Measurements from ENCODE around the gene ZWILCH. TPM values are rescaled to one million over a fixed set of nuclear protein-coding genes. Genes with fewer than 3 reads are reported as not detected.

Gene ZWILCH
- total and polyA plus RNA-seq, 2 experiments from 2014 or later = 51.0 to 64.1 TPM

- no peaks in the 10 kb centered on the region for H3K9me3 Mint-ChIP-seq
- ATAC-seq (no peak), DNase-seq (ENCODE audit: low spot score) (no peak)
- Histone ChIP-seq H3K4me2 (no peak overlapping the region), H3K9me2 (ENCODE audit: insufficient read depth) (no peaks in the 10 kb centered on the region), H2AFZ (no peak overlapping the region), H3K36me3 (ENCODE audit: insufficient read depth) (no peaks in the 10 kb centered on the region), H3F3A (replicated peaks; ENCODE audit: low read depth) (no peaks in the 10 kb centered on the region), H3K27me3 (ENCODE audit: insufficient read depth) (no peaks in the 10 kb centered on the region), H3K4me1 (ENCODE audit: insufficient read depth) (no peaks in the 10 kb centered on the region), H3K4me3 (no peak overlapping the region), H3K79me2 (replicated peaks; ENCODE audit: insufficient read depth) (no peaks in the 10 kb centered on the region), H3K27ac (ENCODE audit: low read depth) (no peak overlapping the region), H4K20me1 (replicated peaks; ENCODE audit: insufficient read depth) (no peaks in the 10 kb centered on the region)
- no peaks in the 10 kb centered on the region for H3K36me3 Mint-ChIP-seq (ENCODE audit: low read depth)
- no peak for TF ChIP-seq EZH2 (IDR thresholded peaks at IDR 0.05; ENCODE audit: low read depth, unreplicated experiment)
- TF ChIP-seq CREB1 (CRISPR knock-in tag; IDR thresholded peaks at IDR 0.05; ENCODE audit: low read depth) = no peak
- no peak for TF ChIP-seq STAT1 (IDR thresholded peaks at IDR 0.05; ENCODE audit: unreplicated experiment)
- TF ChIP-seq ZNF331 (CRISPR knock-in tag; IDR thresholded peaks at IDR 0.05; ENCODE audit: low read depth) = no peak
- TF ChIP-seq ETS1 (IDR thresholded peaks at IDR 0.05) = no peak
- TF ChIP-seq EZH2phosphoT487 (IDR thresholded peaks at IDR 0.05; ENCODE audit: unreplicated experiment) = no peak
- no peak for TF ChIP-seq ZNF114 (CRISPR knock-in tag; IDR thresholded peaks at IDR 0.05)
- TF ChIP-seq CTCF (conservative IDR thresholded peaks at IDR 0.05; ENCODE audit: low read depth in 2 of 2) = no peak
- TF ChIP-seq NANOG (IDR thresholded peaks at IDR 0.05; ENCODE audit: borderline replicate concordance) = no peak
- TF ChIP-seq POLR2AphosphoS5 (IDR thresholded peaks at IDR 0.05; ENCODE audit: low read depth) = no peak
- TF ChIP-seq JUNB (IDR thresholded peaks at IDR 0.05; ENCODE audit: unreplicated experiment) = no peak
- TF ChIP-seq, protein P1, sequence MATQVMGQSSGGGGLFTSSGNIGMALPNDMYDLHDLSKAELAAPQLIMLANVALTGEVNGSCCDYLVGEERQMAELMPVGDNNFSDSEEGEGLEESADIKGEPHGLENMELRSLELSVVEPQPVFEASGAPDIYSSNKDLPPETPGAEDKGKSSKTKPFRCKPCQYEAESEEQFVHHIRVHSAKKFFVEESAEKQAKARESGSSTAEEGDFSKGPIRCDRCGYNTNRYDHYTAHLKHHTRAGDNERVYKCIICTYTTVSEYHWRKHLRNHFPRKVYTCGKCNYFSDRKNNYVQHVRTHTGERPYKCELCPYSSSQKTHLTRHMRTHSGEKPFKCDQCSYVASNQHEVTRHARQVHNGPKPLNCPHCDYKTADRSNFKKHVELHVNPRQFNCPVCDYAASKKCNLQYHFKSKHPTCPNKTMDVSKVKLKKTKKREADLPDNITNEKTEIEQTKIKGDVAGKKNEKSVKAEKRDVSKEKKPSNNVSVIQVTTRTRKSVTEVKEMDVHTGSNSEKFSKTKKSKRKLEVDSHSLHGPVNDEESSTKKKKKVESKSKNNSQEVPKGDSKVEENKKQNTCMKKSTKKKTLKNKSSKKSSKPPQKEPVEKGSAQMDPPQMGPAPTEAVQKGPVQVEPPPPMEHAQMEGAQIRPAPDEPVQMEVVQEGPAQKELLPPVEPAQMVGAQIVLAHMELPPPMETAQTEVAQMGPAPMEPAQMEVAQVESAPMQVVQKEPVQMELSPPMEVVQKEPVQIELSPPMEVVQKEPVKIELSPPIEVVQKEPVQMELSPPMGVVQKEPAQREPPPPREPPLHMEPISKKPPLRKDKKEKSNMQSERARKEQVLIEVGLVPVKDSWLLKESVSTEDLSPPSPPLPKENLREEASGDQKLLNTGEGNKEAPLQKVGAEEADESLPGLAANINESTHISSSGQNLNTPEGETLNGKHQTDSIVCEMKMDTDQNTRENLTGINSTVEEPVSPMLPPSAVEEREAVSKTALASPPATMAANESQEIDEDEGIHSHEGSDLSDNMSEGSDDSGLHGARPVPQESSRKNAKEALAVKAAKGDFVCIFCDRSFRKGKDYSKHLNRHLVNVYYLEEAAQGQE (IDR thresholded peaks at IDR 0.05; ENCODE audit: unreplicated experiment) = no peak
- TF ChIP-seq, protein P2, sequence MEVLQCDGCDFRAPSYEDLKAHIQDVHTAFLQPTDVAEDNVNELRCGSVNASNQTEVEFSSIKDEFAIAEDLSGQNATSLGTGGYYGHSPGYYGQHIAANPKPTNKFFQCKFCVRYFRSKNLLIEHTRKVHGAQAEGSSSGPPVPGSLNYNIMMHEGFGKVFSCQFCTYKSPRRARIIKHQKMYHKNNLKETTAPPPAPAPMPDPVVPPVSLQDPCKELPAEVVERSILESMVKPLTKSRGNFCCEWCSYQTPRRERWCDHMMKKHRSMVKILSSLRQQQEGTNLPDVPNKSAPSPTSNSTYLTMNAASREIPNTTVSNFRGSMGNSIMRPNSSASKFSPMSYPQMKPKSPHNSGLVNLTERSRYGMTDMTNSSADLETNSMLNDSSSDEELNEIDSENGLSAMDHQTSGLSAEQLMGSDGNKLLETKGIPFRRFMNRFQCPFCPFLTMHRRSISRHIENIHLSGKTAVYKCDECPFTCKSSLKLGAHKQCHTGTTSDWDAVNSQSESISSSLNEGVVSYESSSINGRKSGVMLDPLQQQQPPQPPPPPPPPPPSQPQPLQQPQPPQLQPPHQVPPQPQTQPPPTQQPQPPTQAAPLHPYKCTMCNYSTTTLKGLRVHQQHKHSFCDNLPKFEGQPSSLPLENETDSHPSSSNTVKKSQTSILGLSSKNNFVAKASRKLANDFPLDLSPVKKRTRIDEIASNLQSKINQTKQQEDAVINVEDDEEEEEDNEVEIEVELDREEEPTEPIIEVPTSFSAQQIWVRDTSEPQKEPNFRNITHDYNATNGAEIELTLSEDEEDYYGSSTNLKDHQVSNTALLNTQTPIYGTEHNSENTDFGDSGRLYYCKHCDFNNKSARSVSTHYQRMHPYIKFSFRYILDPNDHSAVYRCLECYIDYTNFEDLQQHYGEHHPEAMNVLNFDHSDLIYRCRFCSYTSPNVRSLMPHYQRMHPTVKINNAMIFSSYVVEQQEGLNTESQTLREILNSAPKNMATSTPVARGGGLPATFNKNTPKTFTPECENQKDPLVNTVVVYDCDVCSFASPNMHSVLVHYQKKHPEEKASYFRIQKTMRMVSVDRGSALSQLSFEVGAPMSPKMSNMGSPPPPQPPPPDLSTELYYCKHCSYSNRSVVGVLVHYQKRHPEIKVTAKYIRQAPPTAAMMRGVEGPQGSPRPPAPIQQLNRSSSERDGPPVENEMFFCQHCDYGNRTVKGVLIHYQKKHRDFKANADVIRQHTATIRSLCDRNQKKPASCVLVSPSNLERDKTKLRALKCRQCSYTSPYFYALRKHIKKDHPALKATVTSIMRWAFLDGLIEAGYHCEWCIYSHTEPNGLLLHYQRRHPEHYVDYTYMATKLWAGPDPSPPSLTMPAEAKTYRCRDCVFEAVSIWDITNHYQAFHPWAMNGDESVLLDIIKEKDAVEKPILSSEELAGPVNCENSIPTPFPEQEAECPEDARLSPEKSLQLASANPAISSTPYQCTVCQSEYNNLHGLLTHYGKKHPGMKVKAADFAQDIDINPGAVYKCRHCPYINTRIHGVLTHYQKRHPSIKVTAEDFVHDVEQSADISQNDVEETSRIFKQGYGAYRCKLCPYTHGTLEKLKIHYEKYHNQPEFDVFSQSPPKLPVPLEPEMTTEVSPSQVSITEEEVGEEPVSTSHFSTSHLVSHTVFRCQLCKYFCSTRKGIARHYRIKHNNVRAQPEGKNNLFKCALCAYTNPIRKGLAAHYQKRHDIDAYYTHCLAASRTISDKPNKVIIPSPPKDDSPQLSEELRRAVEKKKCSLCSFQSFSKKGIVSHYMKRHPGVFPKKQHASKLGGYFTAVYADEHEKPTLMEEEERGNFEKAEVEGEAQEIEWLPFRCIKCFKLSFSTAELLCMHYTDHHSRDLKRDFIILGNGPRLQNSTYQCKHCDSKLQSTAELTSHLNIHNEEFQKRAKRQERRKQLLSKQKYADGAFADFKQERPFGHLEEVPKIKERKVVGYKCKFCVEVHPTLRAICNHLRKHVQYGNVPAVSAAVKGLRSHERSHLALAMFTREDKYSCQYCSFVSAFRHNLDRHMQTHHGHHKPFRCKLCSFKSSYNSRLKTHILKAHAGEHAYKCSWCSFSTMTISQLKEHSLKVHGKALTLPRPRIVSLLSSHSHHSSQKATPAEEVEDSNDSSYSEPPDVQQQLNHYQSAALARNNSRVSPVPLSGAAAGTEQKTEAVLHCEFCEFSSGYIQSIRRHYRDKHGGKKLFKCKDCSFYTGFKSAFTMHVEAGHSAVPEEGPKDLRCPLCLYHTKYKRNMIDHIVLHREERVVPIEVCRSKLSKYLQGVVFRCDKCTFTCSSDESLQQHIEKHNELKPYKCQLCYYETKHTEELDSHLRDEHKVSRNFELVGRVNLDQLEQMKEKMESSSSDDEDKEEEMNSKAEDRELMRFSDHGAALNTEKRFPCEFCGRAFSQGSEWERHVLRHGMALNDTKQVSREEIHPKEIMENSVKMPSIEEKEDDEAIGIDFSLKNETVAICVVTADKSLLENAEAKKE (CRISPR knock-in tag; IDR thresholded peaks at IDR 0.05) = no peak
- no peak overlapping the region for H3K27ac Mint-ChIP-seq
- no peak overlapping the region for H3K4me3 Mint-ChIP-seq
- H3K4me1 Mint-ChIP-seq = peaks cover 2% of the 10 kb centered on the region; the same call in 2 of the 3 replicates
- H3K27me3 Mint-ChIP-seq (ENCODE audit: insufficient read depth, low read depth, poor library complexity) = peaks cover 13% of the 10 kb centered on the region
These were observed 90.2 kb downstream of the ZWILCH start for GRCh38 chr15:66595332-66595731.

Data from GM23338 (cell line).